IMR-90 (cell line): ENCODE results near the gene IL17REL. TPM values are rescaled to one million over a fixed set of nuclear protein-coding genes. Genes with fewer than 3 reads are reported as not detected.

Experiments used
- ATAC-seq: fragments of 200-7000 bp; cut with Tn5 transposase; 2 replicates; pipeline ENCODE4 v1.9.1; 2020; ENCODE audit warnings: low read depth, mild to moderate bottlenecking, moderate library complexity
- BruUV-seq: library from RNA; stranded (reverse); fragments of 400-500 nt; replicated peaks from 2 replicates; lab custom pipeline; 2021; lab: Mats Ljungman, UMichigan
- CTCF ChIA-PET: fragments of 300-600 bp; formaldehyde crosslinking; extraction: SDS; loops from one replicate; lab custom pipeline; 2021; ENCODE audit warnings: antibody characterized with exemption; lab: Yijun Ruan, JAX
- POLR2A ChIA-PET: fragments of 300-600 bp; sonication (Branson Sonifier 250); formaldehyde crosslinking; loops from one replicate; lab custom pipeline; 2022; ENCODE audit warnings: antibody characterized with exemption; ENCODE audit not compliant: unreplicated experiment; lab: Charles Lee
- DNase-seq: peaks from one replicate; pipeline ENCODE4 v3.0.0; 2013
- H2AFZ ChIP-seq: replicated peaks from 2 replicates; pipeline ENCODE3; 2013; ENCODE audit warnings: low read length, mild to moderate bottlenecking; ENCODE audit not compliant: poor library complexity
- H2AK5ac ChIP-seq: 2 replicates; pipeline ENCODE4 v1.6.1; 2013; ENCODE audit warnings: low read depth, low read length, inconsistent platforms
- H2AK9ac ChIP-seq: replicated peaks from 2 replicates; pipeline ENCODE3; 2013; ENCODE audit warnings: mild to moderate bottlenecking, low read depth, low read length, moderate library complexity; ENCODE audit not compliant: poor library complexity
- H2BK120ac ChIP-seq: 2 replicates; pipeline ENCODE4 v1.6.1; 2013; ENCODE audit warnings: low read depth, low read length, inconsistent platforms
- H2BK15ac ChIP-seq: 3 replicates; pipeline ENCODE4 v1.6.1; 2013; ENCODE audit warnings: low read depth, low read length, inconsistent platforms
- H2BK20ac ChIP-seq: 2 replicates; pipeline ENCODE4 v1.6.1; 2013; ENCODE audit warnings: low read depth, mild to moderate bottlenecking, inconsistent platforms, low read length, moderate library complexity
- H2BK5ac ChIP-seq: 2 replicates; pipeline ENCODE4 v1.6.1; 2013; ENCODE audit warnings: mild to moderate bottlenecking, low read depth, low read length, inconsistent platforms; ENCODE audit not compliant: poor library complexity, severe bottlenecking
- H3K14ac ChIP-seq: replicated peaks from 2 replicates; pipeline ENCODE4 v1.6.1; 2013; ENCODE audit warnings: low read depth, low read length, inconsistent platforms
- H3K18ac ChIP-seq: 2 replicates; pipeline ENCODE4 v1.6.1; 2013; ENCODE audit warnings: low read depth, low read length, control low read depth
- H3K23ac ChIP-seq: 2 replicates; pipeline ENCODE4 v1.6.1; 2013; ENCODE audit warnings: low read depth, low read length, inconsistent platforms
- H3K27ac ChIP-seq: 2 replicates; pipeline ENCODE4 v1.5.1; 2013; ENCODE audit warnings: mild to moderate bottlenecking, control low read depth, low read length; ENCODE audit not compliant: insufficient read depth
- H3K27me3 ChIP-seq: 2 replicates; pipeline ENCODE4 v1.6.1; 2013; ENCODE audit warnings: low read length; ENCODE audit not compliant: control insufficient read depth, insufficient read depth
- H3K36me3 ChIP-seq: 2 replicates; pipeline ENCODE4 v1.6.1; 2013; ENCODE audit warnings: low read length, mixed read lengths; ENCODE audit not compliant: control insufficient read depth, insufficient read depth
- H3K4ac ChIP-seq: 2 replicates; pipeline ENCODE4 v1.6.1; 2013; ENCODE audit warnings: low read depth, low read length, inconsistent platforms
- H3K4me1 ChIP-seq: 2 replicates; pipeline ENCODE4 v1.6.1; 2013; ENCODE audit warnings: low read length, mixed read lengths; ENCODE audit not compliant: control insufficient read depth, insufficient read depth
- H3K4me2 ChIP-seq: 2 replicates; pipeline ENCODE4 v1.6.1; 2013; ENCODE audit warnings: low read depth, mild to moderate bottlenecking, control low read depth, low read length, moderate library complexity
- H3K4me3 ChIP-seq: 2 replicates; pipeline ENCODE4 v1.5.1; 2013; ENCODE audit warnings: low read depth, mild to moderate bottlenecking, control low read depth, low read length, moderate library complexity; ENCODE audit not compliant: insufficient read depth
- H3K56ac ChIP-seq: 2 replicates; pipeline ENCODE4 v1.6.1; 2013; ENCODE audit warnings: low read length, inconsistent platforms; ENCODE audit not compliant: insufficient read depth; ENCODE audit errors: extremely low read depth
- H3K79me1 ChIP-seq, 2 experiments: 2 replicates each; pipeline ENCODE4 v1.6.1; 2013; ENCODE audit warnings: low read length in 2 of 2, inconsistent platforms in 1 of 2, low read depth in 1 of 2
- H3K9ac ChIP-seq: 2 replicates; pipeline ENCODE4 v1.6.1; 2013; ENCODE audit warnings: low read depth, low read length, control low read depth
- H3K9me1 ChIP-seq: 2 replicates; pipeline ENCODE4 v1.6.1; 2013; ENCODE audit warnings: low read length, inconsistent platforms; ENCODE audit not compliant: insufficient read depth
- H3K9me3 ChIP-seq: 2 replicates; pipeline ENCODE4 v1.6.1; 2013; ENCODE audit warnings: low read length; ENCODE audit not compliant: control insufficient read depth, insufficient read depth
- H4K20me1 ChIP-seq: 2 replicates; pipeline ENCODE4 v1.6.1; 2013; ENCODE audit warnings: low read length, inconsistent platforms; ENCODE audit not compliant: insufficient read depth
- H4K5ac ChIP-seq: 2 replicates; pipeline ENCODE4 v1.6.1; 2013; ENCODE audit warnings: mild to moderate bottlenecking, low read depth, low read length, control low read depth
- H4K8ac ChIP-seq, 2 experiments: 2 replicates each; pipeline ENCODE4 v1.6.1; 2013; ENCODE audit warnings: low read depth in 2 of 2, low read length in 2 of 2, control low read depth in 1 of 2, inconsistent platforms in 1 of 2
- H4K91ac ChIP-seq: 2 replicates; pipeline ENCODE4 v1.6.1; 2013; ENCODE audit warnings: low read depth, low read length, inconsistent platforms; ENCODE audit not compliant: insufficient read depth
- BHLHE40 ChIP-seq: fragments of 150-350 bp; IDR thresholded peaks from 2 replicates; pipeline ENCODE4 v1.6.1; 2016; ENCODE audit warnings: mild to moderate bottlenecking, low read depth, low read length
- CHD1 ChIP-seq: IDR thresholded peaks from 2 replicates; pipeline ENCODE4 v1.6.1; 2012; ENCODE audit warnings: low read depth, low read length, improper control_type of control experiment
- FOS ChIP-seq: fragments of 150-350 bp; IDR thresholded peaks from 2 replicates; pipeline ENCODE4 v1.6.1; 2016; ENCODE audit warnings: low read depth, low read length
- MAZ ChIP-seq: IDR thresholded peaks from 2 replicates; pipeline ENCODE4 v1.6.1; 2012; ENCODE audit warnings: low read depth, mild to moderate bottlenecking, low read length, improper control_type of control experiment, moderate library complexity, borderline replicate concordance
- MXI1 ChIP-seq: IDR thresholded peaks from 2 replicates; pipeline ENCODE4 v1.6.1; 2012; ENCODE audit warnings: low read depth, mild to moderate bottlenecking, low read length, moderate library complexity, borderline replicate concordance
- NFE2L2 ChIP-seq: fragments of 150-350 bp; IDR thresholded peaks from 2 replicates; pipeline ENCODE4 v1.6.1; 2016; ENCODE audit warnings: low read depth, mild to moderate bottlenecking, low read length
- POLR2A ChIP-seq: IDR thresholded peaks from 2 replicates; pipeline ENCODE4 v1.6.1; 2012; ENCODE audit warnings: mild to moderate bottlenecking, low read depth, low read length
- RAD21 ChIP-seq: IDR thresholded peaks from 2 replicates; pipeline ENCODE4 v1.6.1; 2012; ENCODE audit warnings: low read length, improper control_type of control experiment
- SMC3 ChIP-seq: fragments of 150-350 bp; IDR thresholded peaks from 2 replicates; pipeline ENCODE4 v1.6.1; 2016; ENCODE audit warnings: low read depth, mild to moderate bottlenecking, antibody characterized with exemption, low read length, moderate library complexity
- WGBS, 2 experiments: methylation state at CpG; one replicate each; pipeline versions ENCODE4 v1.1.5 to v1.1.7; 2013; ENCODE audit warnings: missing lambda C conversion rate in 2 of 2; ENCODE audit not compliant: insufficient read length in 1 of 2; ENCODE audit errors: extremely low coverage in 2 of 2; 5-methylcytosine and 5-hydroxymethylcytosine counted together
- dilution Hi-C: fragments of 300-500 bp; cut with HindIII; formaldehyde crosslinking; loops from one replicate; pipeline ENCODE4 v1.14.3; 2018; ENCODE audit warnings: low sequenced_read_pairs; ENCODE audit not compliant: unreplicated experiment
- in situ Hi-C: fragments of 300-500 bp; cut with MboI; formaldehyde crosslinking; loops from 3 replicates; pipeline ENCODE4 v1.14.3; 2019; ENCODE audit warnings: low sequenced_read_pairs, inconsistent platforms, mixed read lengths
- intact Hi-C: fragments of 100-400 bp; cut with micrococcal nuclease; formaldehyde crosslinking; loops from 2 replicates; pipeline ENCODE4 v1.10.0; 2022
- polyA plus RNA-seq, 3 experiments: library from polyadenylated mRNA; depleted of rRNA; stranded (reverse); fragments of >200 nt; gene quantifications; 2 replicates each; pipeline ENCODE4 v1.2.3, GENCODE V29; 2012; ENCODE audit warnings: low replicate concordance in 1 of 3
- total RNA-seq: library from RNA; depleted of rRNA; stranded (reverse); fragments of >200 nt; gene quantifications from 2 replicates; pipeline ENCODE4 v1.2.3, GENCODE V29; 2012
- TF ChIP-seq, protein P1 (sequence below): fragments of 150-350 bp; IDR thresholded peaks from 2 replicates; pipeline ENCODE4 v1.6.1; 2016; ENCODE audit warnings: low read depth, mild to moderate bottlenecking, low read length, moderate library complexity, borderline replicate concordance
- TF ChIP-seq, protein P2 (sequence below): fragments of 150-350 bp; IDR thresholded peaks from 2 replicates; pipeline ENCODE4 v1.6.1; 2017; ENCODE audit warnings: mild to moderate bottlenecking, antibody characterized with exemption, low read length, low read depth
- TF ChIP-seq, protein P3 (sequence below): conservative IDR thresholded peaks from 2 replicates; pipeline ENCODE4 v1.5.1; 2012; ENCODE audit warnings: mild to moderate bottlenecking, low read depth, low read length, improper control_type of control experiment

IL17REL gene
- total and polyA plus RNA-seq, 2 of the 4 experiments (the other 2 are of a cell fraction), result not detected

DNA sequence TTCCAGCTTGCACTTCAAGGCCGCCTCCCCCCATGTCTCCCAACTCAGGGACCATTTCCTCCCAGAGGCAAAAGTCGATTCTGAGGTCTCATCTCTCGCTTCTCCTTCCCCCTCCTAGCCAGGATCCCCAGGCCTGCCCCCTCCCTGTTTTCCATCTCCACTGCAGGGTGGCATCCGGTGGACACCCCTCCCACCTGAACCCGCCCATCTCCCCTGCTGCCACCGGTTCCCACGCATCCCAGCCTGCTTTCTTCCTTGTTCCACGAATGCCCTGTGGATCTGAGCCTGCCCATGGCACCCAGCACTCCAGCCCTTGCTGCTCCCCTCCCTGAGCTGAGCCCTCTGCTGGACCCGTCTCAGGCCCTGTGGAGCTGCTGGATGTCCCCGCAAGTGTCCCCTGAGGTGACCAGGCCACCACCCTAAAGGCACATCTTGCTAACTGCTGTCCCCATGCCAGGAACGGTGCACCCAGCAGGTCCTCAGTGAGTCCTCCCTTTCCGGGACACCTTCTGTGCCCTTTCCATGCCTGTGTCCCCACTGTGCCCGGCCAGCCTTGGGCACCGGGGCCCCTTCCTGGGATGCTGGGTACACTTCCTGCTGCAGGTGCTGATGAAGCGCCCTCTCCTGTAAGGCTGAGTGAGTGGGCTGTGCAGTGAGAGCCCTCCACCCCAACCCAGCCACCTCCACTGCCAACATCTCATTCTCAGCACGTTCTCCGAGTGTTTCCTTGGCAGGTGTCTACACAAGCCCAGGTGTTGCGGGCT lies 936 bp downstream of the IL17REL start:
- no peak overlapping the region for H3K4me2 ChIP-seq
- DNase-seq, result no peak
- H3K56ac ChIP-seq, result no peak overlapping the region
- no peak overlapping the region for H2AFZ ChIP-seq
- no peak overlapping the region for H4K5ac ChIP-seq
- no peak overlapping the region for H4K91ac ChIP-seq
- 0% methylated on average over 2 of the region's 18 CpGs; no CpG with 5 or more reads in 1 of the 2 experiments for WGBS, 2 experiments
- no peak for ATAC-seq
- H3K27ac ChIP-seq, result no peak overlapping the region
- no peak overlapping the region for H2BK120ac ChIP-seq
- no peak overlapping the region for H4K8ac ChIP-seq
- no peak overlapping the region for H2AK5ac ChIP-seq
- H3K36me3 ChIP-seq, result no peaks in the 10 kb centered on the region
- no peak overlapping the region for H2BK5ac ChIP-seq
- no peaks in the 10 kb centered on the region; the same call in 1 of the 2 replicates for H3K9me3 ChIP-seq
- H3K27me3 ChIP-seq, result peaks cover 61% of the 10 kb centered on the region
- no peak overlapping the region for H3K4me3 ChIP-seq
- H2BK15ac ChIP-seq, result no peak overlapping the region
- H4K20me1 ChIP-seq, result no peaks in the 10 kb centered on the region
- H3K18ac ChIP-seq, result no peak overlapping the region
- CTCF ChIA-PET, result no interaction called here
- POLR2A ChIA-PET, result no interaction called here
- H3K23ac ChIP-seq, result no peak overlapping the region
- TF ChIP-seq MAZ, result no peak
- TF ChIP-seq, protein P1, sequence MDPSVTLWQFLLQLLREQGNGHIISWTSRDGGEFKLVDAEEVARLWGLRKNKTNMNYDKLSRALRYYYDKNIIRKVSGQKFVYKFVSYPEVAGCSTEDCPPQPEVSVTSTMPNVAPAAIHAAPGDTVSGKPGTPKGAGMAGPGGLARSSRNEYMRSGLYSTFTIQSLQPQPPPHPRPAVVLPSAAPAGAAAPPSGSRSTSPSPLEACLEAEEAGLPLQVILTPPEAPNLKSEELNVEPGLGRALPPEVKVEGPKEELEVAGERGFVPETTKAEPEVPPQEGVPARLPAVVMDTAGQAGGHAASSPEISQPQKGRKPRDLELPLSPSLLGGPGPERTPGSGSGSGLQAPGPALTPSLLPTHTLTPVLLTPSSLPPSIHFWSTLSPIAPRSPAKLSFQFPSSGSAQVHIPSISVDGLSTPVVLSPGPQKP, result no peak
- no peak for TF ChIP-seq NFE2L2
- TF ChIP-seq CHD1, result no peak
- no peak for TF ChIP-seq RAD21
- no peak for TF ChIP-seq MXI1
- TF ChIP-seq BHLHE40, result no peak
- TF ChIP-seq, protein P2, sequence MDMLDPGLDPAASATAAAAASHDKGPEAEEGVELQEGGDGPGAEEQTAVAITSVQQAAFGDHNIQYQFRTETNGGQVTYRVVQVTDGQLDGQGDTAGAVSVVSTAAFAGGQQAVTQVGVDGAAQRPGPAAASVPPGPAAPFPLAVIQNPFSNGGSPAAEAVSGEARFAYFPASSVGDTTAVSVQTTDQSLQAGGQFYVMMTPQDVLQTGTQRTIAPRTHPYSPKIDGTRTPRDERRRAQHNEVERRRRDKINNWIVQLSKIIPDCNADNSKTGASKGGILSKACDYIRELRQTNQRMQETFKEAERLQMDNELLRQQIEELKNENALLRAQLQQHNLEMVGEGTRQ, result no peak
- TF ChIP-seq POLR2A, result no peak
- TF ChIP-seq, protein P3, sequence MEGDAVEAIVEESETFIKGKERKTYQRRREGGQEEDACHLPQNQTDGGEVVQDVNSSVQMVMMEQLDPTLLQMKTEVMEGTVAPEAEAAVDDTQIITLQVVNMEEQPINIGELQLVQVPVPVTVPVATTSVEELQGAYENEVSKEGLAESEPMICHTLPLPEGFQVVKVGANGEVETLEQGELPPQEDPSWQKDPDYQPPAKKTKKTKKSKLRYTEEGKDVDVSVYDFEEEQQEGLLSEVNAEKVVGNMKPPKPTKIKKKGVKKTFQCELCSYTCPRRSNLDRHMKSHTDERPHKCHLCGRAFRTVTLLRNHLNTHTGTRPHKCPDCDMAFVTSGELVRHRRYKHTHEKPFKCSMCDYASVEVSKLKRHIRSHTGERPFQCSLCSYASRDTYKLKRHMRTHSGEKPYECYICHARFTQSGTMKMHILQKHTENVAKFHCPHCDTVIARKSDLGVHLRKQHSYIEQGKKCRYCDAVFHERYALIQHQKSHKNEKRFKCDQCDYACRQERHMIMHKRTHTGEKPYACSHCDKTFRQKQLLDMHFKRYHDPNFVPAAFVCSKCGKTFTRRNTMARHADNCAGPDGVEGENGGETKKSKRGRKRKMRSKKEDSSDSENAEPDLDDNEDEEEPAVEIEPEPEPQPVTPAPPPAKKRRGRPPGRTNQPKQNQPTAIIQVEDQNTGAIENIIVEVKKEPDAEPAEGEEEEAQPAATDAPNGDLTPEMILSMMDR, result no peak
- TF ChIP-seq FOS, result no peak
- TF ChIP-seq SMC3, result no peak
- no peak overlapping the region for H2AK9ac ChIP-seq
- no peak overlapping the region for H3K9ac ChIP-seq
- no peak overlapping the region for H3K14ac ChIP-seq
- no peak overlapping the region for H2BK20ac ChIP-seq
- intact Hi-C loops (no loop called here), dilution Hi-C loops (no loop called here), in situ Hi-C loops (no loop called here)
- no peaks in the 10 kb centered on the region for H3K9me1 ChIP-seq
- H3K4ac ChIP-seq, result no peak overlapping the region
- H3K4me1 ChIP-seq, result peaks cover 2% of the 10 kb centered on the region; the same call in 1 of the 2 replicates
- BruUV-seq, result no TSS peak
- no peaks in the 10 kb centered on the region for H3K79me1 ChIP-seq
